Aortic smooth muscle cell (primary cell): ENCODE results near the gene CCDC144A. TPM values are rescaled to one million over a fixed set of nuclear protein-coding genes. Genes with fewer than 3 reads are reported as not detected.

Experiments used
- total RNA-seq: library from RNA; depleted of rRNA; stranded (reverse); fragments of >200 nt; gene quantifications from 2 replicates; pipeline ENCODE4 v1.2.3, GENCODE V29; 2014

CCDC144A gene
- 3.0 and 4.2 TPM in 2 replicates for total RNA-seq

GRCh38 chr17:16689731-16690281 is at the start of gene CCDC144A:
Gene CCDC144A, plus strand, starts transcription at chr17:16690241. Its CDS starts 160 bp downstream, at chr17:16690401.

GRCh38 chr17:16653367-16654041 is 36.5 kb upstream of the CCDC144A start, which contains the start of gene ZNF624:
Gene ZNF624, minus strand, starts transcription at chr17:16653850.

Other genes starting within 250 kb of the CCDC144A start
- 2.5 TPM in 2 replicates for gene LRRC75A, start 198.0 kb upstream of the CCDC144A start, total RNA-seq
- 5.8 and 6.3 TPM in 2 replicates for gene ZNF287, start 121.0 kb upstream of the CCDC144A start, total RNA-seq
- 3.5 and 4.1 TPM in 2 replicates for gene ZNF624, start 36.4 kb upstream of the CCDC144A start, total RNA-seq